GM10847 (cell line): Measurements from ENCODE around the gene FAM186B.
"Not testable (repeated sequence)": the region's sequence is repeated elsewhere in the genome, so short reads cannot be mapped to it uniquely, and the experiment has no call there.

Experiments used
- POLR2A ChIP-seq: IDR thresholded peaks from 2 replicates; pipeline ENCODE4 v1.6.1; 2011; ENCODE audit not compliant: insufficient read length; ENCODE audit errors: extremely low read depth

FAM186B gene, protein sequence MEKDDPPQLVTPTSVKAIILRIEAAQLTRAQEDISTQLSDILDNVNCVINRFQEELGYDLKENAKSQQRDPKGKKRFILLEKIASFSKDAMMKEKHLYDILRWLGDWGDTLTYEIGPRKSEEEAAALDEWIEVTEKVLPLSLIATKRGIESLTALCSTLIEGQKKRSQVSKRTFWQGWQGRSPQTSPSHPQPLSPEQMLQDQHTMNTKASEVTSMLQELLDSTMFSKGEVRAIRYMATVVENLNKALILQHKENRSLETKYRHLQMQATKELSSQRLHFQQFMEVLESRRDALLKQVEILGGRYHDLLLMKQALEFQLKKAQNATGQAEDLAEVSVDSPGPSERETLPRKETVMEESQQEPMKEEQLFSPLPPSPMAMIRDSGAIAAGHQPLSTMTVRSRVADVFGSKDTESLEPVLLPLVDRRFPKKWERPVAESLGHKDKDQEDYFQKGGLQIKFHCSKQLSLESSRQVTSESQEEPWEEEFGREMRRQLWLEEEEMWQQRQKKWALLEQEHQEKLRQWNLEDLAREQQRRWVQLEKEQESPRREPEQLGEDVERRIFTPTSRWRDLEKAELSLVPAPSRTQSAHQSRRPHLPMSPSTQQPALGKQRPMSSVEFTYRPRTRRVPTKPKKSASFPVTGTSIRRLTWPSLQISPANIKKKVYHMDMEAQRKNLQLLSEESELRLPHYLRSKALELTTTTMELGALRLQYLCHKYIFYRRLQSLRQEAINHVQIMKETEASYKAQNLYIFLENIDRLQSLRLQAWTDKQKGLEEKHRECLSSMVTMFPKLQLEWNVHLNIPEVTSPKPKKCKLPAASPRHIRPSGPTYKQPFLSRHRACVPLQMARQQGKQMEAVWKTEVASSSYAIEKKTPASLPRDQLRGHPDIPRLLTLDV

DNA sequence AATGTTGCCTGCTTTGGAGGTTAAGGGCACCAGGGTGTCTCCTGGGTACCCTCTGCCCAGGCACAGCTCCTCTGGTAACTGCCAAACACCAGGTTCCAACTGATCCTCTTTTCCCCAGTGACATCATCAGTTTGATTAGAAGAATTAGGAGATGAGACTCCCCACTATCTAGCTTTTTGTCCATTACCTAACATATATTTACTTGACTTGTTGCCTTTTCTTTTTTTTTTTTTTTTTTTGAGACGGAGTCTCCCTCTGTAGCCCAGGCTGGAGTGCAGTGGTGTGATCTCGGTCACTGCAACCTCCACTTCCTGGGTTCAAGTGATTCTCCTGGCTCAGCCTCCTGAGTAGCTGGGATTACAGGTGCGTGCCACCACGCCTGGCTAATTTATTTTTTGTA is at the start of gene FAM186B:
TSS of gene FAM186B (minus strand) at position 101 of the 400 bp plus-strand sequence. CDS start 162 bp downstream, outside the sequence.
- TF ChIP-seq POLR2A, result not testable (repeated sequence)

DNA sequence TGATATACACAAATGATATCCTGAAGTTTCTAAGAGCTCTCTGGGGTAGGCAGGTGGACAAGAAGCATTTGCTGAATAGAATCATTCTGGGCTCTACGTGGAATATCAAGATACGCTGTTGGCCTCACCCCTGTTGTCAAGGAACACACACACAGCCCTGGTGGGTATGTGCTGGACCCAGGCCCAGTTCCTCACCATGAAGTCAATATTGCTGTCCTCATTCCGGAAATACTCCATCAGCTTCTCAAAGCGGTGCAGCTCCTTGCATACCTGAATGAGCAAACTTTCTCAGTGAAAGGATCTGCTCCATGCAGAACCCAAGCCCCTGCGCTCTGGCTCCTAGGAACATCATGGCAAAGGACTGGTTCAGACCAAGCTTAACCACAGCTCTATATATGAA is 49.3 kb upstream of the FAM186B start:
- no peak for TF ChIP-seq POLR2A

GRCh38 chr12:49652921-49653520 is 47.6 kb upstream of the FAM186B start:
- TF ChIP-seq POLR2A, result no peak

DNA sequence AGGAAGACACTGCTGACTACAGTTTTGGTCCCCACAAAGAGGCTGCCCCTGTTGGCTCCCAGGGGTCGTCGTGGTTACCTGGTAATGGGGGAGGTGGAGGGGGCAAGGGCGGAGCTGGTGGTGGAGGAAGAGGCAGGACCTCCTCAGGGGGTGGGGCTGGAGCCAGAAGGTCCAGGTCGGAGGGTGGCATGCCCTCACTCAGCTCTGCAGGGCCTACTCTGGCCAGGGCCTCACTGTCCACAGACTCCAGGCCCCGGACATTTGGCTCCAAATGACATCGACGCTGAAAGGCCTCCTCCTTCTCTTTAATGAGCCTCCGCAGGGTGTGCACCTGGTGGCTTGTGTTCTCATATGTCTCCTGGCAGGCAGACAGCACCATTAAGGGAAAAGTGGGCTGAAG is 46.4 kb upstream of the FAM186B start:
- no peak for TF ChIP-seq POLR2A

DNA sequence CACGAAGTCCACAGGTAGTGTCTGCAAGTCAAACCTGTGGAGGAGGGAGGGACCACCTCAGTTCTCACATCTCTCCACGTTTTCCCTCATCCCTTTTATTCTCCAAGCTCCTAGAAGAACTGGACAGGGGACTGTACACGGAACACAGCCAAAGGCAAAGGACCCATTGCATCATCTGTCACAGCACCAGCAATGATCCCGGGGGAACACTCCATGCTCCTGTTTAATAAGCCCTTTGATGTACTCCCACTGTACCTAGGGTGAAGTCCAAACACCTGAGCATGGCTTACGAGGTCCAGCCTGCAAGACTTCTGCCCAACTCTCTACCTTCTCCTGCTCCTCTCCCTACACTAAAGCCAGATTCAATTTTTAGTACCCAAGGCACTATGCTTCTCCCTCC is 44.5 kb upstream of the FAM186B start:
- TF ChIP-seq POLR2A, result no peak

- no peak for TF ChIP-seq POLR2A
Observed at GRCh38 chr12:49649445-49649844, 44.0 kb upstream of the FAM186B start.

DNA sequence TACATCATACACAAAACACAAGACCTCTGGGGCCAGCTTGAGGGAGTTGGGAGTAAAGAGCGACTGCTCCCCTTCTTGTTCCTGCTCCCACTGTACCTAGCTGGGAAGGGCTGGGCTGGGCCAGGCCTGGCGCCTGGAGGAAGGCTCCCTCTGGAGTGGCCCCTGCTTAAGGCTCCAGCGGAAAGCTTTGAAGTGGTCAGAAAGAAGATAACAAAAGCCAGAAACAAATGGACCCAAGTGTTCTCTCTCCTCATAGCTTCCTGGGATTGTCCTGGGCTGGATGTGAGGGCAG is 43.2 kb upstream of the FAM186B start:
- TF ChIP-seq POLR2A, result no peak

- no peak for TF ChIP-seq POLR2A
Observed at GRCh38 chr12:49647827-49648711, 42.6 kb upstream of the FAM186B start.

DNA sequence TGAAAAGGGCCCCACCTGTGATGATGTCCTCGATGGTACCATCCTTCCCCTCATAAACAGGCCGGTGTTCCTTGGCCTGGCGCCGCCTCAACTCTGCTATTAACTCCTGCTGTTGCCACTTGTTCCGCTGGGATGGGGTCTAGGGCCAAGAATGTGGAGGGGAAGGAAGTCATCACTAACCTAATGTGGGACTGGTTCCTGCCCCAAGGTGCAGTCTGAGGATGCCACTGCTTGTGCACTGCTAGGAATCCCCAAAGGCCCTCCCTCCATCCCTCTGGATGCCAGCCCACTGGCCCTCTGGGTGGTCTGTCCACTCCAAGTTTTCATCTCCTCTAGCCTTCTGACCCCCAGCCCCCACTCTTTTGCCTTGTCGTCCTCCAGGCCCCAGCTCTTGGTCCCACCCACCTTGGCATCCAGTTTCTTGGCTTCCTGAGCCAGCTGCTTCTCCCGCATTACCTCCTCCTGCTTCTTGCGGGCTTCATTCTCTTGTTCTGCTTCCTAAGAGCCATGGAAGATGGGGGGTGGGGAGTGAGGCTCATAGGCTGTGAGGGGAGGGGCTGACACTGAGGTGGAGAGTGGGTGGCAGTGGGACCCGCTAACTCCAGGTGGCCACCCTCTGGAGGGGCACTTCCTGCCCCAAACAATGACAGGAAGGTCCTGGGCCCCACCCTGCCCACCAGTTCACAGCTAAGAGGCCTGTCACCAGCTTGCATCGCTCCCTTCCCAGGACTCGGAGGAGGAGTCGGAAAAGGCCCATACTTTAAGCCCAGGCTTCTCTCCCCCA is 41.6 kb upstream of the FAM186B start:
- no peak for TF ChIP-seq POLR2A

GRCh38 chr12:49646331-49646830 is 40.9 kb upstream of the FAM186B start:
- no peak for TF ChIP-seq POLR2A

DNA sequence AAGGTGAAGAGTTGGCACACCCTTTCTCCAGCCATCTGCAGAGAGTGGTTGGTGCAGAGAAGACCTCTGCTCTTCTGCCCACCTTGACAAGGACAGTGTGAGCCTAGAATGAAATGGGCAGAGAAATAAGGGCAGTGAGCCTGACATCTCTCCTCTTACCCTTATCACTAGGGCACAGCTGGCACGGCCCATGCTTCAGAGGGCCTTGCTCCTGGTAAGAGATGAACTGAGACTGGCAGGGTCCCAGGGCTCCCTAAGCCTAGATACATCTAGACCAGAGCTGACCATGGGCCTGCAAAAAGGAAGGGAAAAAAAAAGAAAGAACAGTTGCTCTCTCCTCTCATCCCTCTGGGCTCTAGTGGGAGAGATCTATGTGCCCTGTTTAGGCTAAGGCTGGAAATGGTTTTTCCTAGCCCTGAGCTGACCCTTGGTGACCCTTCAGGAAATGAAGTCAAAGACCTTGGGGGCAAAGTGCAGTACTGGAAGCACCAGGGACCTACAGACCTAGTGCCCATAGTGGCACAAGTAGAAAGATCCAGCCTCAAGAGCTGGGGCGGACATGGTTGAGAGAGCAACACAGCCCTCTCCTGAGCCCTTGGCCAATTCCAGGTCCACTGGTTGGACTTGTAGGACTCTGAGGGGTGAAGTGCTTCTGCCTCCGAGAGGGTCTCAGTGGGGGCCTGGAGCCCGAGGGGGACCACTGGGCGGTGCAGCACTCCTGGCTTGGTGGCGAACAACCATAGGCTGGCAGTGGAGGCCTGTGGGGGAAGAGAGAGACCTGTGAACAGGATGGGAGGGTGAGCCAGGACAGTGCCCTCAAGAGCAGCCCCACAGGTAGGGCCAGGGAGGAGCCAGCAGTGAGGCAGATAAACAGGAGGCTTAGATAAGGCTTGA is 40.0 kb upstream of the FAM186B start:
- TF ChIP-seq POLR2A, result no peak

DNA sequence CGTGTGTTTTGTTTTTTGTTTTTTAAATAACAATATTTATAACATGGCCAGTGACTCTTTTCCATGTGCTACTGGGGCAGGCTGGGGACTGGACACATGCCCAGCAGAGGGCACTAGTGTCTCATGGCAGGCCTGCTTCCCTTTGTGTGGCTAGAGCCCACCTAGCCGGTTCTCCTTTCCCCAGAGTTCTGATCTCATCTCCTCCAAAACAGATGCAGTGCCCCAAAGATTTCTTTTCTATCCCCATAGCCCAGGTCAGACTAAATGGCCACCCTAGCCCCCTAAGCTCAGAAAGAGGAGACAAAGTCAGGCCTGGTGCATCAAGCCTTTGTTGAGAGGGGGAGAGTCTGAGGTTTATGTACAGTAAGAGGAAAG is 39.2 kb upstream of the FAM186B start:
- TF ChIP-seq POLR2A, result no peak
